Measurements from ENCODE around the gene ACACB. TPM values are rescaled to one million over a fixed set of nuclear protein-coding genes. Genes with fewer than 3 reads are reported as not detected.
A peak's percentile ranks its signal among the peaks of the same experiment; 100 is the strongest.

The ACACB gene
- total and polyA plus RNA-seq, 12 donors = 12.8 to 241 (median 107) TPM

GRCh38 chr12:109099431-109100020 is 16.9 kb upstream of the ACACB start:
- intact Hi-C loops (cut with DNase I) = loop anchor here in 3 of 10 donors (10.0 kb wide), 6 partner anchors 145 to 535 kb away; partner anchors contain the start of genes DAO (in 2 of the 3), ISCU (in 1 of the 3) and SART3 (in 1 of the 3)
- Histone ChIP-seq H3K27ac (peak overlapping the region in 8 of 10 donors; percentile 28 to 94 (median 90)), H3K4me3 (peak overlapping the region in 6 of 10 donors; percentile 73 to 91 (median 88)), H3K27me3 (no peaks in the 10 kb centered on the region), H3K9me3 (no peaks in the 10 kb centered on the region), H3K36me3 (peaks cover 0 to 50% (median 31%) of the 10 kb centered on the region in 9 donors), H3K4me1 (peaks cover 12 to 30% (median 21%) of the 10 kb centered on the region in 9 donors)
- DNase-seq = no peak
- 83 to 84% methylated on average over 12 of the region's 12 CpGs for WGBS, 2 donors
- no peak for TF ChIP-seq CTCF (IDR thresholded peaks at IDR 0.05)
- no peak for ATAC-seq

- WGBS, 2 donors = 87 to 96% methylated on average over 4 of the region's 4 CpGs
- ATAC-seq = no peak
- no peak for DNase-seq
- intact Hi-C loops (cut with DNase I) = no loop called here
- Histone ChIP-seq H3K27me3 (no peaks in the 10 kb centered on the region), H3K4me3 (no peak overlapping the region), H3K36me3 (peaks cover 0 to 62% (median 42%) of the 10 kb centered on the region in 9 donors), H3K27ac (no peak overlapping the region), H3K9me3 (no peaks in the 10 kb centered on the region), H3K4me1 (peaks cover 12 to 30% (median 21%) of the 10 kb centered on the region in 9 donors)
- no peak for TF ChIP-seq CTCF (IDR thresholded peaks at IDR 0.05)
These were observed 15.6 kb upstream of the ACACB start for GRCh38 chr12:109100741-109101140.

DNA sequence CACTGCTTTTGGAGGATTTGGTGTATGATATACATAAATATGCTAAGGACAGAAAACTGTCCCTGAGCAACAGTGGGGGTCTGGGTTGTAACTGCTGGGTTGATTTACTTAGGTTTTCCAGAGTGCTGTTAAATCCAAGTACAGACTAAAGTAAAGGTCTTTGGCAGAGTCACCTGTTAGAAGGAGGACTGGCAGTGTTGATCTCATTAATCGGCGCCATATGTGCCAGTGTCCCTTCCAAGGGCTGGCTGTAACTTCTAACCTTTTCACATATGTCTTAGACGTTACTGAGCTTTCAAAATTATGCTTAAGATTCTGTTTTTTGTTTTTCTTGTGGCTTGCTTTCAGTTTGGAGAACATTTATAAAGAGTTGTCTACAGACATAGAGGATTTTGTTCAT is 13.9 kb upstream of the ACACB start:
- intact Hi-C loops (cut with DNase I) = no loop called here
- no peak overlapping the region for H3K4me3 ChIP-seq
- no peaks in the 10 kb centered on the region for H3K9me3 ChIP-seq
- H3K27ac ChIP-seq = no peak overlapping the region
- 89 to 94% methylated on average over 3 of the region's 3 CpGs for WGBS, 2 donors
- no peak for TF ChIP-seq CTCF (IDR thresholded peaks at IDR 0.05)
- H3K27me3 ChIP-seq = no peaks in the 10 kb centered on the region
- H3K36me3 ChIP-seq = peaks cover 0 to 77% (median 56%) of the 10 kb centered on the region in 9 donors
- DNase-seq (no peak), ATAC-seq (no peak)
- H3K4me1 ChIP-seq = peaks cover 8 to 25% (median 17%) of the 10 kb centered on the region in 9 donors

DNA sequence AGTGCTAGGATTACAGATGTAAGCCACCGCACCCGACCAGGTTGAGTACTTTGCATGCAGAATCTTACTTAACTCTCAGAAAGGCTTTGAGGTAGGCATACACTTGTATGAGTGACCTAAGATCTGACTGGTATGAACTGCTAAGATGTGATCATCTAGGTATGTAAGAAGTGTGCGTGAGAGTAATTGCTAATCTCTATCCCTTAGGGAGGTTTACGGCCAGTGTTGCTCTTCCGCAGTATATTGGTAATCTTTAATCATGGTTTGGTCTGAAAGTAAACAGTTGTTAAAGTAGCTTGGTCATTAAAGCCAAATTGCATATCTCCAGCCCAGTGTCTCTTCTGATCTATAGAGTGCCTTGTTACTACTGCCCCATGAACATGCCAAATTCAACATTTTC is 11.2 kb upstream of the ACACB start:
- no peak for TF ChIP-seq CTCF (IDR thresholded peaks at IDR 0.05)
- Histone ChIP-seq H3K9me3 (no peaks in the 10 kb centered on the region), H3K27ac (no peak overlapping the region), H3K4me1 (peaks cover 0 to 6% (median 2%) of the 10 kb centered on the region in 9 donors), H3K4me3 (no peak overlapping the region), H3K27me3 (no peaks in the 10 kb centered on the region), H3K36me3 (peaks cover 0 to 96% (median 61%) of the 10 kb centered on the region in 9 donors)
- intact Hi-C loops (cut with DNase I) = loop anchor here in 1 of 10 donors (5.0 kb wide), 1 partner anchor 62 kb away; no protein-coding TSS in a partner anchor
- ATAC-seq (no peak), DNase-seq (no peak)
- 95 to 98% methylated on average over 5 of the region's 5 CpGs for WGBS, 2 donors

Data from heart right ventricle (tissue), 16 donors.